Right lobe of liver (tissue), 4 donors: Measurements from ENCODE around the gene BDH1.

ENCODE experiments used
- CTCF ChIP-seq, 4 donors: fragments of 200-600 bp in 3 of 4; fragments of 450-650 bp in 1 of 4; IDR thresholded peaks; one replicate each; pipeline versions ENCODE4 v1.5.1 to v1.8.0; 2016 to 2022; ENCODE audit warnings: antibody characterized with exemption in 4 of 4, mild to moderate bottlenecking in 2 of 4
- POLR2A ChIP-seq: fragments of 450-650 bp; IDR thresholded peaks from one replicate; pipeline ENCODE4 v1.6.1; 2017; ENCODE audit warnings: antibody characterized with exemption, mild to moderate bottlenecking
- donor health status: DM: no; HTN: no; CAD: no.
- donor health status: DM: no; HTN: no; CAD: no.
- donor health status: DM: no; HTN: yes; CAD: no.

GRCh38 chr3:197519801-197520211 is 36.0 kb downstream of the BDH1 start:
- TF ChIP-seq CTCF (IDR thresholded peaks at IDR 0.05) (no peak), POLR2A (no peak)
